CD4-positive, alpha-beta T cell treated with Interleukin-12 subunit alpha and Interleukin-12 subunit beta, for 1 hour (primary cell): ENCODE results near the gene COLEC11.
"Not testable (repeated sequence)": the region's sequence is repeated elsewhere in the genome, so short reads cannot be mapped to it uniquely, and the experiment has no call there.

Experiments
- DNase-seq: peaks from one replicate; pipeline ENCODE4 v3.0.0-alpha.2; 2020

The COLEC11 gene

DNA sequence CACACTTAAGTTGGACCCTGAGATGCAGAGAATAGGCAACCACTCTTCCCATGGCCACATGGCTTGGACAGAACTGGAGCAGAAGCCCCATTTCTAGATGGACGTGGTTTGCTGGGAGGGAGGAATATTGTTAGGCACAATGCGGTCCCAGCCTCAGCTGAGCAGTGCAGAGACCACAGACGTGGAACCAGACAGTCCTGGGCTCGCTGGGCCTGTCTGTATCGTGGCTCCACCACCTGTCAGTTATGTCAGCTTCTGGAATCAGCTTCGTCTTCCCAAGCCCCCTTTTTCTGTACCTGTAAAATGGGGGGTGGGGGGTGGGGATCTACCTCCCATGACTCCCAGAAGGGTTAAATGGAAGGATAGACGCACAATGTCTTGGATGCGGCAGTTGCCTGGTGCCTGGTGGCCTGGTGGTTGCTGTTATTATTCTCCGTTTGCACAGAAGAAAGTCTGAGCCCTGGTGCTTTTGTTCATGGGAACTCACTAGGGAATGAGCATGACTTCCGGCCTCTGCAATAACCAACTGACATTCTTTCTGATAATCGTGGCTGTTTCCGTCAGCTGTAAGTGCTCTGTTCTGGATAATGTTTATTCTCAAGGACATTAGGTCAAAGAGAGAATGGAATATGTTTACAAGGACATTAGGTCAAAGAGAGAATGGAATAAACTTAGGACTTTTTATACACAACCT, 31.4 kb downstream of the COLEC11 start:
- no peak for DNase-seq

DNA sequence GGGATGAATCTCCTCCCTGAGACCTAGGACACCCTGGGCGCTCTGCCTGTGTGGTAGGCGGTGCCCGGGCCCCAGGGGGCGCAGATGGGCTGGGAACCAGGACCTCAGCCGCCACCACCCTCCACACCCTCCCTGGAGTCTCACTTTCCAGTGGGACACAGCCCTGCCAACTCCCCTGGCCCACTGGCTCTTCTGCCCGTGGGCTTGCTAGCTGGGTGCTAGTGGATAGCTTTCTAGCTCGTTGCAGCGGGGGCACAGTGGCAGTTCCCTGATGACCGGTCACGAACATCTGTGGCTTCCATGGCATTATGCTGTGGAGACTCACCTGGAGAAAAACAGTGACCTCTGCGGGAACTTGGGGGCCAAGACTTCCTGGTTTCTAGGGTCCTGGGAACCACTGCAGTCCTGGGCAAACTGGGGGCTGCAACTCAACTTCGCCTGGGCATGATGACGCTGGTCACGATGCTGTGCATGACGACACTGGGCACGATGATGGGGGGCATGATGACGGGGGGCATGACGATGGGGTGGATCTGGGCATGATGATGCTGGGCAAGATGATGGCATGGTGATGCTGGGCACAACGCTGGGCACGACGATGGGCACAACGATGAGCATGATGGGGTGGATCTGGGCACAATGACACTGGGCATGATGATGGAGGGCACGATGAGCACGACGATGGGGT, 32.0 kb downstream of the COLEC11 start:
- DNase-seq: no peak

DNA sequence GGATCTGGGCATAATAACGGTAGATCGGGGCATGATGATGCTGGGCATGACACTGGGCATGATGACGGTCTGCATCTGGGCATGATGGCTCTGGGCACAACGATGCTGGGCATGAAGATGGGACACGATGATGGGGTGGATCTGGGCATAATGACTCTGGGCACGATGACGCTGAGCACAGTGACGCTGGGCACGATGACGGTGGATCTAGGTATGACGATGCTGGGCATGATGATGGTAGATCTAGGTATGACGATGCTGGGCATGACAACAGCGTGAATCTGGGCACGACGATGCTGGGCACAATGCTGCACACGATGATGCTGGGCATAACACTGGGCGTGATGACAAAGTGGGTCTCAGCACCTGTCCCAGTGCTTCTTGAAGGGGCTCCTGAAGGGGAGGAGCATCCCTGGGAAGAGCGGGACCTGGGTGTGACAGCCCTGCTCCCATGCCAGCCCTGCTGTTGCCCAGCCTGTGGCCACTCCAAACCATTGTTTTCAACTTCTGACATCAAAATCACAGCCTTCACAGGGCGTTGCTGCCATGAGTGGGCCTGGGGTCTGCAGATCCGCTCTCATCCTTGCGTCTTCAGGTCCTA, 32.7 kb downstream of the COLEC11 start:
- no peak for DNase-seq

DNA sequence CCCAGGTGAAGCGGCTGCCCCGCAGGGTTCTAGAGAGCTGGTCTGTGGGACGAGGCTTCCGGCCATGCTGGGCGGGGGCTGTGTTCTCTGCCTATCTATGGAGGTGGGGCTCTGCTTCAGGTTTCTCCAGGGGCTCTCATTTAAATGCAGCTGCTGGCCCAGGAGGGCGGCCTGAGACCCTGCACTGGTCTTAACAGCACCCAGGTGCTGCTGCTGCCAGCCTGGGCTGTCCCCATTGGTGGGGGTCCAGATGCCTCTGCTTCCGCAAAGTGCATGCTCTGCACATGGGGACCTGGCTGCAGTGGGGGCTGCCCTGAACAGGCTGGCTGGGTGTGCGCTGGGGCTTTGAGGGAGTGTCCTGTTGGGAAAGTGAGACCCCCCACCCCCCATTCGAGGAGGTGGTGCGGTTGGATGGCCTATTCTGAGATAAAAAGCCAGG, 33.3 kb downstream of the COLEC11 start:
- DNase-seq: no peak

DNA sequence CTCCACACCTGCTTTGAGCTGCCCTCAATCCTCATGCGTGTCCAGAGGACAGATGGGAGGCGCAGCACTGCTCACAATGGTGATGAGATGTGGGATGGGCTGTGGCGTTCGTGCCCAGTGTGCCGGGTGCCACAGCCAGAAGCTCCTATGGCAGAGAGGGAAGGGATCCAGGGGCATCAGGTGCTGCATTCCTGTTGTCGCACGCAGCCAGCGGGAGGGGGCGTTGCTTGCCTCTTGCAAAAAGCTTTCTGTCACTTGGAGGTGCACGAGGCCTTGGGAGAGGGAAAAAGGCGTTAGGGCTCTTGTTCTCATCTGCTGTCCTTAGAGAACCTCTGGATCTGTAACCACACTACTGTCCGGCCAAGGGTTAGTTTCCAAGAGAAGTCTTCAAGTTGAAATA, 33.9 kb downstream of the COLEC11 start:
- no peak for DNase-seq

DNA sequence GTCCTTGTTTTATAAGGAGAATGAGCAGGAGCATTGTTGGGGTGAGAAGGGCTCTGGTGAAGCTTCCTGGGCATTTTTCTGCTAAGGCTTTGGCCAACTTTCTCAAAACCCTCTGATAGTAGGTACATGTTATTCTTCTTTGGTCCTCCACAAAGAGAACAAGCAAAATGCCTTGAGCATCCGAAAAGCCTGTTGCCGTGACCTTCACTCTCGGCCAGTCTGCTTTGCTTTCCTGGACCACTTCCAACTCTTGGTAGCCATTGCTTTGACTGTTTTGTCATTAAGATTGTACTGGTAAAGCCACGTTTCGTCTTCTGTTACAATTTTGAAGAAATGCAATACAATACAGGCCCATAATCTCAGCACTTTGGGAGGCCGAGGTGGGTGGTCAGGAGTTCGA, 35.7 kb downstream of the COLEC11 start:
- no peak for DNase-seq

DNA sequence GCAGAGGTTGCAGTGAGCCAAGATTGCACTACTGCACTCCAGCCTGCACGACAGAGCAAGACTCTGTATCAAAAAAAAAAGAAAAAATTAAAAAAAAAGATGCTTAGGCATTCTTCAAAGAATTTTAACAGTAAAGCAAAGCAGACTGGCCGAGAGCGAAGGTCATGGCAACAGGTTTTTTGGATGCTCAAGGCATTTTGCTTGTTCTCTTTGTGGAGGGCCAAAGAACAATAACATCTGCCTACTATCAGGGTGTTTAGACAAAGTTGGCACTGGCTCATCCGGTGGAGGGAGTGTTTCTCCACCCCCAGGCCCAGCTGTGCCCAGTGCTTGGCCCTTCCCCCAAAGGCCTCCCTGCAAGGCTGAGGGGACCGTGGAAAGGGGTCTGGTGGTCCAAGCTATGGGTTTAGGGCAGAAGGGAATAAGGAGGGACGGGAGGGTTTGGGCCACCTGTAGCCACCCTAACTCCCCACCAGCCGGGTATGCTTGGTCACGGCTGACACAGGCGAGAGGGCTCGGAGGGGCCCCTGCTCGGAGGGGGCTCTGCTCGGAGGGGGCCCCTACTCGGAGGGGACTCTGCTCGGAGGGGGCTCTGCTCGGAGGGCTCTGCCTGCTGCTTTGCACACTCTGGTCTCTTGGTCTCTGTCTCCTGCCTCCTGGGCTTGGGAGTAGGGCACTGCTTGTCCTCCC, 36.4 kb downstream of the COLEC11 start:
- DNase-seq: no peak

DNA sequence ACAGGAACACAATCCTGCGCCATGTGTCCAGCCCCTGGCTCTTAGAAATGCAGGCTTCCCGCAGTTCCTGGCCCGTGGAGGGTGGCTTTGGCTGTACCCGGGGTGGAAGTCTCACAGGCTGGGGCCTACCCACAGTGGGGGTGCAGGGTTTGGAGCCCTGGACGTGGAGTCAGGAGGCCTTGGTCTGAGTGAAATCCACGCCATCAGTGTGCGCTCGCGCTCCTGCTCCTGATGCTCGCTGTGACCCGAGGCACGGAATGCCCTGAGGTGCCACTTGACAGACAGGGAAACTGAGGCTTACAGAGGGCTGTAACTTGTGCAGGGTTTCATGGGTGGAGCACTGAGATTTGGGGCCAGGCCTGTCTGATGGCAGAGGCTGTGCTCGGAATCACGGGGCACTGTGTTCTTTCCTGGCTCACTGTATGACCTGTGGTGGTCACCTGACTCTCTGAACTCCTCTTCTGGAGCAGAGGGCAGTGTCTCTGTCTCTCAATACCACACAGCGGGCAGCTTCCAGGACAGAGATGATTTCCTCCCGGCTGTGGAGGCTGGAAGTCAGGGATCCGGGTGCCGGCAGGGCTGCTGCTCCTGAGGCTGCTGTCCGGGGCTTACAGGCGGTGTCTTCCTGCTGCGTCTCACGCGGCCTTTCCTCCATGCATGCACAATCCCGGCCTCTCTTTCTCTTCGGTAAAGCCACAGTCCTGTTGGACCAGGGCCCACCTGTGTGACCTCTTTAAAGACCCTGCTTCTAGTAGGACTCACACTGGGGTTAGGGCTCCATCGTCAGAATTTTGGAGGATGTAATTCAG, 37.1 kb downstream of the COLEC11 start:
- no peak for DNase-seq

DNA sequence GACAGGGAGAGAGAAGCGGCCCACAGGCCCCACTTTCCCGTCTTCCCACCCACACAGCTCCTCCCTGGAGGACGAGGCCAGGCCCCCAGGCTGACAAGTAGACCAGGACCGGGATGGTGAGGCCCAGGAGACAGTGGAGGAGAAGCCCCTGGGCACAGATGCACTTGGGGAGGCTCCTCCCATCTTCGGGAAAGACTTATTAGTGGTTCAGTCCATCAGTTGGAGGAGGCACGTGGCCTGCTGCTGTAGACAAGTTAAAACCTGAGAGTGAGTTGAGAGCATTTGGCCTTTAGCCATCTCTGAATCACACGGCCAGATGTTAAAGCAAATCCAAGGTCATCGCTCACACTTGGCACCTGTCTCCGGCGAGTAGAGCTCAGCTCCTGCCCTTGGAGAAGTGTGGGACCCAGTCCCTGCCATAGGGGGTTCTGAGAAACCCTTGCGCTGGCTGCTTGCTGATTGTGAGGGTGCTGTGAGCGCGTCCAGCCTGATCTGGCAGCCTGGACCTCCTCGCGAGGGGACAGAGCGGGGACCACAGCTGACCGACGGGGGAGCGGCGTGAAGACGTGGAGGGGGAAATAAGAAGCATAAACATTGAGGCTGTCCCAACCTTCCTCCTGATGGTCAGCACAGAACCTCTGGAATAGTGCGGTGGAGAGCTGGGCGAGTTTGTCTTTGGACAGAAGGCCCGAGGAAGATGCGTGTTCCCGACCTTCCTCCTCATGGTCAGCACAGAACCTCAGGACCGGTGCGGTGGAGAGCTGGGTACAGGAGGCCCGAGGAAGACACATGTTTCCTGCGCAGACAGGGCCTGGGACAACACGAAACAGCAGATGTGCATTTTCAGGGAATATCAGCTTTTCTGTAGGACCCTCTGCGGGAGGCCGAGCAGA, 38.4 kb downstream of the COLEC11 start:
- DNase-seq: no peak

DNA sequence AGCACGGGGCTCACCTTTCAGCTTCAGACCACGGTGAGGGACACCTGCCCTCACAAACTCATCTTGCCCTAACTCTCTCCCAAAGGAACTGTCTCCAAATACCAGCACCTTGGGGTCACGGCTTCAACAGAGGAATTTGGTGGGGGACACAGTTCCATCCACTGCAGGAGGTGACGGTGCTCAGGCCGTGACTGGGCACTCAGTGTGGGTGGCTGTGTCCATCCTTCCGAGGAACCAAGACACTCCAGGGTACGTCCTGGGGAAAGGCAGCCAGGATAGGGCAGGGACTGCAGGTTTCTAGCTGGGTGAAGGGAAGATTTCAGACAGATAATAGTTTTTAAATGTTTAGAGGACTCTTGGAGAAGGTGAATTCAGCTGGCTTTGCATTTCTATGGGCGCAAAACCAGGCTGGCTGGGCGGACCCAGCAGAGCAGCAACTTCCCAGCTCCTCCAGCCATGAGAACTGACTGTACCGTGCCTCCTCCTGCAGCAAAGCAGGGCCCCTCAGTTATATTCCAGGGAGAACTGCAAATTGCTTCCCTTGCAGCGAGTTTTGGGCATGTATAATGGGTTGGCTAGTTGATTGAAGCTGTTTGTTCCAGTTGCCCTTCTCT, 39.2 kb downstream of the COLEC11 start:
- DNase-seq: no peak

DNA sequence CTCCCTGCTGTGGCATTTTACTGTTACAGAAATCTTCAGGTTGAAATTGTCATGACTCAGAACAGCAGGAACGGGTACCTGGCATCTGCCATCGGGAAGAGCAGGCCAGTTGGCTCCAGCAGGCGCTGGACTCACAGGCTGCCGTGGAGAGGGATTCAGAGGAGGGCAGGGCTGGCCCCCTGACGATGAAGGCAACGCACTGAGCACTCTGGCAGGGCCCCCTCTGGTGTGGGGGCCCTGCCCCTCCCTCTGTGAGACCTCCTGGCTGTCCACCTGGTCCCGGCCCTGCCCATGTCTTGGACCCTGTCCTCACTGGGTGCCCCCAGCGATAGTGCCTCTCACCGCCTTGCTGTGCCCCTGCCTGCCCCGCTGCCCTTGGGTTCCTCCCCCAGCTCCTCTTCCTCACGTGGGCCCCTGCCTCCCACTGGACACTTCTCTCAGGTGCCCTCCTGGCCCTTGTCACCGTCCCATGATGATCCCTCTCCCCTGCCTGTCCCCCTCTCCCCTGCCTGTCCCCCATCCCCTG, 39.7 kb downstream of the COLEC11 start:
- DNase-seq: no peak

DNA sequence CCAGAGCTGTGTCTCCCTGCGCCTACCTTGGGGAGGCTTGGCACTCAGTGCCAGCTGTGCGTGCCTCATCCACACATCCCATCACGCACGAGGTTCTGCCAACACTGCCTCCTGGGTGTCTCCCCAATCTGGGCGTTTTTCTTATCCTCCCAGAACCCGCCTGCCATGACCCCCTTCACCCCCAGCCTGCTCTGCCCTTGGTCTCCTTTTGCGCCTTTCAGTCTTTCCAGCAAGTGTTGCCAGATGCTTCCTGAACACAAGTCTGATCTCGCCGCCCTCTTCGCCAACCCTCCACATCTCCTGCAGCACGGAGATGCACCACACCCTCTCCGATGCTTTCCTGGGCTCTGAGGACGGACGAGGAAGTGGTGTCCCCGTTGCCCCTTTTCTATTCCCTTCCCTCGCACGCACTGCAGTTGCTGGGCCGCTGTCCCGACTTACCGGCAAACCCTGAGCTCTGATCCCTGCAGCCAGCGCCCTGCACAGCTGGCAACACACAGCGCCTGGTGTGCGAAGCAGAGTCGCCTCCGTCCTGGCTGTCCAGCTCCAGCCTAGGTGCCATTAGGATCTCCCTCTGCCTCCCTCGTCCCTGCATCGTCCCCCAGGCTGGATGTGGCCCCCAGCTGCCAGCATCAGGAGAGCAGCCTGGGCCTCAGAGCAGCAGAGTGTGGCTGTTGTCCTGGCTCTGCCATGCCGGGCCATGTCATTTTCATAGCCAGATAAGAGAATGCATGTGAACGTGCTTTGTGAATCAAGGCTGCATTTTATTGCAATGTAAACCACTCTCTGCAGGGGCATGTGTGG, 40.5 kb downstream of the COLEC11 start:
- DNase-seq: no peak

DNA sequence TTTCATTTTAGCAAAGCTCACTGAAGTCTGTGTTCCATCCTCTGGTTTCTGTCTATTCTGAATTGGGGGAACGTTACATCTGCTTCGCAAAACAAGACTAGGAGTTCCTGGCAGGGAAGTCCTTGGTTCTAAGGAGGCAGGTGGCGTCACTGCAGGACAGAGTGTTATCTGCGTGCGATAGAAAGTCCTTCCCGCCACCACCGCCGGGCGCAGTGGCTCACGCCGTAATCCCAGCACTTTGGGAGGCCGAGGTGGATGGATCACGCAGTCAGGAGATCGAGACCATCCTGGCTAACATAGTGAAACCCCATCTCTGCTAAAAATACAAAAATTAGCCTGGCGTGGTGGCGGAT, 41.0 kb downstream of the COLEC11 start:
- not testable (repeated sequence) for DNase-seq

DNA sequence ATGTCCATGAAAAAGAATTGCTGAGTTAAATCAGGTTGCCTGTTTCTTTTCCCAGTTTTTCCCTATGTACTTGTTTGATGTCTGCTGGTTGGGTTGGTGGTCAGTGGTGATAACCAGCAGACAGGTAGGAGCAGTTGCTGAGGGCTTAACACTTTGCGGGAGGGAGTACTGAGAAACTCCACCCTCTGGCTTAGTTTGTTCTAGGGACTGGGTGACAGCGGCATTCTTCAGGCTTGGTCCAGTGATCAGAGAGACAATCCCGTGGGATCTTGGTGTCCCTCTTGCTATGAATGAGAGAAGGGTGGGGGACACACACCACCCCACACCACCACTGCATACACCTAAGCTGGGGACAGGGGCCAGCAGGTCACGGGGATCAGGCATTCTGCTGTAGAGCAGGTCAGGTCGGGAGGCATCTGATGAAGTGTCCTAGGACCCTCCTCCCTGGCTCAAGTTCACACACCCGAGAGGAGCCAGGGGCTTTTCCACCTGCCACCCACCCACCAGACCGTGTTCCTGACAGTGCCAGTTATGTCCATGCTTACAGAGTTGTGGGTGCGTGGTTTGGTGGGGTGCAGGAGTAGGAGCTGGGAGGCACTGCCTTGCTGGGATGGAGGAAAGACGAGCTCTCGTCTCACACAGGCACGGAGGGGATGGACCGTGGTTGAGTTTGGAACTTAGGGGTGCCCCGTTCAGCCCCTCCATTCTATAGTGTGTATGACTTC, 41.8 kb downstream of the COLEC11 start:
- no peak for DNase-seq

DNA sequence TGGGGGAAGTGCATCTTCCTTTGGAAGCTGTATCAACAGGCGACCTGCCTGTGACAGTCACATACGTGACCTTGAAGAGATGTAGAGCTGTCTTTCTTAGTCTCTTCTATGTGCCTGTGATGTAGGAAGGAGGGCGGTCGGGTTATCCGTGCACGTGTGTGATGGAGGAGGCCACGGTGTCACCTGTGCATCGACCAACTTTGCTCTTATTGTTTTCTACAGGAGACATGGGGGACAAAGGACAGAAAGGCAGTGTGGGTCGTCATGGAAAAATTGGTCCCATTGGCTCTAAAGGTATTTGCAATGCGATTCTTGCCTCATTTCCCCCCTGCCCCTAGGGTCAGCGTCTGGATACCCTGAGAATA, 42.4 kb downstream of the COLEC11 start:
- DNase-seq: no peak

DNA sequence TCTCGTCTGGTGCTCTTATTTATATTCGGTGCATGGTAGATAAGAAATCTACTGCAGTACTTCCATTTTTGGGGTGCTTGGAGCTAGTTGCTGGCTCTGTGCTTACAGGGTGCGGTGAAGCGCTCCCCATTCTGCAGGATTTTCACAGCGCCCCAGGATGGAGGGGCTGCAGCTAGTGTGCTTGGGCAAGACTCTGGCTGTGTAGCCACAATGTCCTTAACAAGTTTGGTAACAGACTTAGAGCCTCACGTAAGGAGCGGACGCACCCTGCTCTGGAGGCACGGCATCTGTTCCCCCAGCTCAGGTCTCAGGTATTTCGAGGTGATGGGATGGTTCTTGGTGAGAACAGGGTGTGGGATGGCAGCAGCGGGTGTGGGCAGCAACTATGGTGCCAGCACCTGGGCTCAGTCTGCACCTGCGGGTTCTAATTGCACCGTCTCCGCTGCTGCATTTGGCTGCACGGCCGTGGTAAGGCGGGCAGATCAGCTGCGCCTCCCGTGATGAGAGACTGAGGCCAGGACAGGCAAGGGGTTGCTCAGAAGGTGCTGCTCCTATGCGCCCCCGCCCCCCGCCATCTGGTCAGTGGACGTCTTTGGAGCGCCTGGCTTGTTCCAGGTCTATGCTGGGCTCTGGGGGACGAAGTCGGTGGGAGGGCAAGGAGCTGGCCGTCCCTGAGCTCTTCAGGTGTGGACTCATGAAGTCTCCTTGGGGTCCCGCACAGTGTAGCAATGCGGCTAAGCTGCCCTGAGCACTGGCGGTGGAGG, 43.0 kb downstream of the COLEC11 start:
- no peak for DNase-seq

DNA sequence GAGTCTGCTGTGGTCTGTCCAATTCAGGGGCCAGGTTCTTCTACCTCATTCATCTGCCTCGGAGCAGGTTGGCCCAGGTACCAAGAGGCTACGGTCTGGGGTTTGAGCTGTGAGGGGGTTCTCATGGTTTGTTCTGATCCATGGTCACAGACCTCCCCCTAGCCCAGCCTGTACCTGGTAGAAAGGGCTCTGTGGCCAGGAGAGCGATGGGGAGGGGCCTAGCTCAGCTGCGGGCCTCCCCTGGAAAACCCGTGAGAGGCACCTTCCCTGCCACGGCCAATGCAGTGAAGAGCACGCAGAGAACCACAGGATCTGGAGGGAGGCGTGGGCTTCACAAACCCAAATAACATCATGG, 43.5 kb downstream of the COLEC11 start:
- DNase-seq: no peak

DNA sequence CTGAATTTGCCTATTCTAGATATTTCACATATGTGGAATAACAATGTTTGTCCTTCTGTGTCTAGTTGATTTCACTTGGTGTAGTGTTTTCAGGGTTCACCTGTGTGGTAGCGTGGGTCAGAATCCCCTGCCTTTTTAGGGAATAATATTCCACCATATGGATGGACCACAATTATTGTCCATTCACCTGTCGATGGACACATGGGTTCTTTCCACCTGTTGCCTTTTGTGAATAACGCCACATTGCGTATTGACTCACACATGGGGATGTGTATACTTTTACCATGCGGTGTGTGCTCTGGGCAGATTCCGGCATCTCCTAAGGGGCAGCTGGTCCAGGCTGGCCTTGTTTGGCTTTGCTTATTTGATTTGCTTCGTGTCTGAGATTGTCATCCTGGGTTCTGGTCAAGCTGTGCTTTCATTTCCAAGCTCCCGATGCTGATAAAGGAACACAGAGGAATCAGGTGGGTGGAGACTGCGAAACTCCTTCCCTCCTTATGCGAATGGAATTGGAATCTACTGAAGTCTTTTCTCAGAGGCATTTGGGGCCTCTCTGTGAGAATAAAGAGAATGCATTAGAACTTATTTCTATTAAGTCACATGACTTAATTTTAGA, 44.2 kb downstream of the COLEC11 start:
- no peak for DNase-seq

DNA sequence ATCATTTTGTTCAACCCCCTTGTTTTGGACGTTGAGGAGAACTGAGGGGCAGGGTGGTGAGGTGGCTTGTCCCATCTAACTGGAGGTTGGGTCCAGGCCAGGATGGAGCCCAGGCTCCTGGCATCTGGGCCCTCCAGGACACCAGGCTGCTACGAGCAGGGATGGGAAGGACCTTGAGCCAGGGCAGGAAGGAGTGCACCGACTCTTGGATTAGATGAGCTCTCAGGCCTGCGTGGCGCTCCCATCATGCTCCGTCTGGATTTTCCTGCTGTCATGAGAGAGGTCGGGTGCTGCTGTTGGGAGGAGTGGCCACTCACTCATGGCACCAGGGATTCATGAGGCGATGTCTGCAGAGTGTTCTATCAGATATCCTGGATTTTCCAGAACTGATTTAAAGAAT, 44.7 kb downstream of the COLEC11 start:
- DNase-seq: no peak
